Measurements from ENCODE around the gene DDX6.
A peak's percentile ranks its signal among the peaks of the same experiment; 100 is the strongest.
"Not testable (repeated sequence)": the region's sequence is repeated elsewhere in the genome, so short reads cannot be mapped to it uniquely, and the experiment has no call there.

Gene DDX6

GRCh38 chr11:118734031-118734430, 56.9 kb downstream of the DDX6 start:
- no peak overlapping the region for H3K4me3 ChIP-seq (ENCODE audit: low read depth, low read length)
- DNase-seq, result no peak
- H3K4me1 ChIP-seq, result no peaks in the 10 kb centered on the region
- H3K9me3 ChIP-seq, result no peaks in the 10 kb centered on the region; the same call in 1 of the 2 replicates
- no peaks in the 10 kb centered on the region for H3K36me3 ChIP-seq
- no peak for TF ChIP-seq CTCF (IDR thresholded peaks at IDR 0.05; ENCODE audit: low read depth, low read length)
- H3K27me3 ChIP-seq, result no peaks in the 10 kb centered on the region

- not testable (repeated sequence) for H3K4me1 ChIP-seq; DNase-seq; H3K36me3 ChIP-seq; H3K4me3 ChIP-seq (ENCODE audit: low read depth, low read length); H3K27me3 ChIP-seq; H3K9me3 ChIP-seq
These were observed 61.2 kb downstream of the DDX6 start for GRCh38 chr11:118729753-118730152.

- not testable (repeated sequence) for H3K9me3 ChIP-seq; H3K4me1 ChIP-seq; DNase-seq; H3K36me3 ChIP-seq; H3K27me3 ChIP-seq; H3K4me3 ChIP-seq (ENCODE audit: low read depth, low read length)
- peak; percentile 35 for TF ChIP-seq CTCF (IDR thresholded peaks at IDR 0.05; ENCODE audit: low read depth, low read length)
These were observed 62.9 kb downstream of the DDX6 start for GRCh38 chr11:118728112-118728511.

- H3K27me3 ChIP-seq; H3K4me3 ChIP-seq (ENCODE audit: low read depth, low read length); H3K9me3 ChIP-seq; DNase-seq; H3K4me1 ChIP-seq; H3K36me3 ChIP-seq: not testable (repeated sequence)
These were observed 63.3 kb downstream of the DDX6 start for GRCh38 chr11:118727721-118728066.

GRCh38 chr11:118727001-118727720, 63.8 kb downstream of the DDX6 start:
- H3K36me3 ChIP-seq; H3K9me3 ChIP-seq; H3K4me1 ChIP-seq; DNase-seq; H3K27me3 ChIP-seq; H3K4me3 ChIP-seq (ENCODE audit: low read depth, low read length): not testable (repeated sequence)

- not testable (repeated sequence) for H3K9me3 ChIP-seq; DNase-seq; H3K4me1 ChIP-seq; H3K4me3 ChIP-seq (ENCODE audit: low read depth, low read length); H3K27me3 ChIP-seq; H3K36me3 ChIP-seq
These were observed 69.4 kb downstream of the DDX6 start for GRCh38 chr11:118721478-118722015.

GRCh38 chr11:118720740-118721139, 70.2 kb downstream of the DDX6 start:
- DNase-seq; H3K4me3 ChIP-seq (ENCODE audit: low read depth, low read length); H3K36me3 ChIP-seq; H3K27me3 ChIP-seq; H3K4me1 ChIP-seq; H3K9me3 ChIP-seq: not testable (repeated sequence)

GRCh38 chr11:118720078-118720477, 70.9 kb downstream of the DDX6 start:
- not testable (repeated sequence) for H3K9me3 ChIP-seq; H3K27me3 ChIP-seq; H3K4me1 ChIP-seq; H3K36me3 ChIP-seq; H3K4me3 ChIP-seq (ENCODE audit: low read depth, low read length); DNase-seq

- DNase-seq; H3K4me1 ChIP-seq; H3K9me3 ChIP-seq; H3K36me3 ChIP-seq; H3K27me3 ChIP-seq; H3K4me3 ChIP-seq (ENCODE audit: low read depth, low read length): not testable (repeated sequence)
These were observed 72.4 kb downstream of the DDX6 start for GRCh38 chr11:118718562-118718961.

- not testable (repeated sequence) for H3K4me3 ChIP-seq (ENCODE audit: low read depth, low read length)
These were observed 73.2 kb downstream of the DDX6 start for GRCh38 chr11:118717733-118718132.

GRCh38 chr11:118717221-118717620, 73.7 kb downstream of the DDX6 start:
- not testable (repeated sequence) for H3K4me3 ChIP-seq (ENCODE audit: low read depth, low read length); H3K36me3 ChIP-seq; H3K4me1 ChIP-seq; H3K9me3 ChIP-seq; H3K27me3 ChIP-seq; DNase-seq

More at GRCh38 chr11:118717733-118718132, 73.2 kb downstream of the DDX6 start:
- not testable (repeated sequence) for DNase-seq, H3K9me3 ChIP-seq, H3K4me1 ChIP-seq, H3K36me3 ChIP-seq, H3K27me3 ChIP-seq
